HCT116 (cell line): ENCODE measurements around the gene ADGRV1. TPM values are rescaled to one million over a fixed set of nuclear protein-coding genes. Genes with fewer than 3 reads are reported as not detected.

Experiments
- ATAC-seq: fragments of 200-7000 bp; cut with Tn5 transposase; 2 replicates; pipeline ENCODE4 v1.9.1; 2020; ENCODE audit warnings: mild to moderate bottlenecking, moderate library complexity
- BruUV-seq: library from RNA; stranded (reverse); fragments of 400-500 nt; replicated peaks from 2 replicates; lab custom pipeline; 2021; lab: Mats Ljungman, UMichigan
- CTCF ChIA-PET: fragments of 300-600 bp; sonication (Branson Sonifier 250); formaldehyde crosslinking; loops from one replicate; lab custom pipeline; 2021; ENCODE audit warnings: antibody characterized with exemption; lab: Charles Lee
- POLR2A ChIA-PET: fragments of 300-600, 350-600 bp; sonication (Branson Sonifier 250); formaldehyde crosslinking; loops from one replicate; lab custom pipeline; 2021; ENCODE audit warnings: antibody characterized with exemption; lab: Charles Lee
- RAD21 ChIA-PET, 2 experiments: fragments of 300-600 bp; sonication (Branson Sonifier 250); formaldehyde crosslinking; loops; one replicate each; lab custom pipeline; 2023; ENCODE audit warnings: low total read pairs in 2 of 2; ENCODE audit not compliant: uncharacterized antibody in 2 of 2, unreplicated experiment in 2 of 2, low non-redundant PET in 1 of 2; lab: Charles Lee
- DNase-seq: peaks from one replicate; pipeline ENCODE4 v3.0.0-alpha.2; 2010; ENCODE audit warnings: low read depth, low spot score
- H2AFZ ChIP-seq: fragments of 200-600 bp; shearing (Covaris generic), sonication (generic); 2 replicates; pipeline ENCODE4 v1.6.1; 2017; ENCODE audit warnings: low read depth, mixed run types, mixed read lengths, antibody characterized with exemption, low read length; ENCODE audit not compliant: poor library complexity, severe bottlenecking
- H3K27ac ChIP-seq: 2 replicates; pipeline ENCODE4 v1.5.1; 2012; ENCODE audit warnings: low read depth, low read length
- H3K27me3 ChIP-seq: fragments of 200-600 bp; sonication (generic); 2 replicates; pipeline ENCODE4 v1.6.1; 2016; ENCODE audit warnings: mixed run types, low read length, mixed read lengths; ENCODE audit not compliant: insufficient read depth
- H3K36me3 ChIP-seq, 2 experiments: fragments of 200-500 bp in 1 of 2; fragments of 200-600 bp in 1 of 2; sonication (Bioruptor generic) in 1 of 2; sonication (generic) in 1 of 2; 2 replicates each; pipeline versions ENCODE4 v1.5.1 to v1.6.1; 2014 to 2016; ENCODE audit warnings: low read length in 2 of 2, inconsistent platforms in 1 of 2, mixed read lengths in 1 of 2, mixed run types in 1 of 2; ENCODE audit not compliant: insufficient read depth in 2 of 2, control insufficient read depth in 1 of 2
- H3K4me1 ChIP-seq, 2 experiments: fragments of 200-600 bp in 1 of 2; sonication (generic) in 1 of 2; 2 replicates each; pipeline versions ENCODE4 v1.5.1 to v1.6.1; 2012 to 2017; ENCODE audit warnings: low read length in 2 of 2, inconsistent platforms in 1 of 2, mild to moderate bottlenecking in 1 of 2, mixed read lengths in 1 of 2, mixed run types in 1 of 2, moderate library complexity in 1 of 2; ENCODE audit not compliant: insufficient read depth in 2 of 2, control insufficient read depth in 1 of 2
- H3K4me2 ChIP-seq: fragments of 200-600 bp; sonication (generic); 2 replicates; pipeline ENCODE4 v1.6.1; 2017; ENCODE audit warnings: mixed run types, low read length, mixed read lengths
- H3K4me3 ChIP-seq, 2 experiments: fragments of 200-600 bp in 1 of 2; sonication (generic) in 1 of 2; replicated peaks in 1 of 2; 2 replicates each; pipeline ENCODE4 v1.5.1; 2011 to 2016; ENCODE audit warnings: low read length in 2 of 2, control low read depth in 1 of 2, low read depth in 1 of 2, mild to moderate bottlenecking in 1 of 2, mixed read lengths in 1 of 2, mixed run types in 1 of 2
- H3K79me2 ChIP-seq: fragments of 200-600 bp; sonication (generic); 2 replicates; pipeline ENCODE4 v1.6.1; 2017; ENCODE audit warnings: mild to moderate bottlenecking, mixed run types, low read length, moderate library complexity, mixed read lengths; ENCODE audit not compliant: insufficient read depth
- H3K9ac ChIP-seq: fragments of 200-600 bp; sonication (generic); 2 replicates; pipeline ENCODE4 v1.6.1; 2016; ENCODE audit warnings: low read length, mixed read lengths
- H3K9me2 ChIP-seq: fragments of 200-600 bp; sonication (generic), shearing (Covaris generic); 2 replicates; pipeline ENCODE4 v1.6.1; 2017; ENCODE audit warnings: mixed run types, mild to moderate bottlenecking, moderate library complexity; ENCODE audit not compliant: insufficient read depth
- H3K9me3 ChIP-seq, 2 experiments: fragments of 200-500 bp in 1 of 2; fragments of 200-600 bp in 1 of 2; sonication (Bioruptor generic) in 1 of 2; sonication (generic) in 1 of 2; 2 replicates each; pipeline ENCODE4 v1.6.1; 2014 to 2017; ENCODE audit warnings: low read length in 2 of 2, mixed read lengths in 2 of 2, inconsistent platforms in 1 of 2, low read depth in 1 of 2, mild to moderate bottlenecking in 1 of 2, mixed run types in 1 of 2, moderate library complexity in 1 of 2; ENCODE audit not compliant: control insufficient read depth in 1 of 2, insufficient read depth in 1 of 2
- H4K20me1 ChIP-seq: fragments of 200-600 bp; sonication (generic), shearing (Covaris generic); 2 replicates; pipeline ENCODE4 v1.6.1; 2017; ENCODE audit warnings: mixed run types, mild to moderate bottlenecking, moderate library complexity; ENCODE audit not compliant: insufficient read depth
- ATF3 ChIP-seq: IDR thresholded peaks from 2 replicates; pipeline ENCODE4 v1.6.1; 2012
- CBX3 ChIP-seq: IDR thresholded peaks from 2 replicates; pipeline ENCODE4 v1.6.1; 2012; ENCODE audit warnings: low read depth
- CEBPB ChIP-seq: IDR thresholded peaks from 2 replicates; pipeline ENCODE4 v1.6.1; 2012; ENCODE audit warnings: low read depth
- EGR1 ChIP-seq: IDR thresholded peaks from 2 replicates; pipeline ENCODE4 v1.6.1; 2012; ENCODE audit warnings: low read depth
- EZH2 ChIP-seq: fragments of 200-600 bp; sonication (generic); IDR thresholded peaks from 2 replicates; pipeline ENCODE4 v1.6.1; 2017; ENCODE audit warnings: antibody characterized with exemption, mixed run types
- FOSL1 ChIP-seq: IDR thresholded peaks from 2 replicates; pipeline ENCODE4 v1.6.1; 2012; ENCODE audit warnings: low read depth
- JUND ChIP-seq: IDR thresholded peaks from 2 replicates; pipeline ENCODE4 v1.6.1; 2012
- MAX ChIP-seq: IDR thresholded peaks from 2 replicates; pipeline ENCODE4 v1.6.1; 2012
- POLR2A ChIP-seq: IDR thresholded peaks from 2 replicates; pipeline ENCODE4 v1.7.0; 2011; ENCODE audit warnings: borderline replicate concordance; ENCODE audit not compliant: insufficient read depth, insufficient read length; ENCODE audit errors: extremely low read depth
- REST ChIP-seq: IDR thresholded peaks from 2 replicates; pipeline ENCODE4 v1.6.1; 2012; ENCODE audit warnings: low read depth
- SIN3A ChIP-seq: IDR thresholded peaks from 2 replicates; pipeline ENCODE4 v1.6.1; 2012; ENCODE audit warnings: low read depth
- ZBTB33 ChIP-seq: IDR thresholded peaks from 2 replicates; pipeline ENCODE4 v1.6.1; 2011; ENCODE audit warnings: mild to moderate bottlenecking, low read length, moderate library complexity; ENCODE audit not compliant: insufficient replicate concordance; ENCODE audit errors: extremely low read depth
- intact Hi-C: fragments of 100-400 bp; cut with micrococcal nuclease; formaldehyde crosslinking; loops from 2 replicates; pipeline ENCODE4 v1.10.0; 2022
- total RNA-seq: library from RNA; stranded (reverse); gene quantifications from one replicate; pipeline ENCODE4 v1.2.1, GENCODE V29; 2021; ENCODE audit not compliant: unreplicated experiment

ADGRV1 gene
- total RNA-seq, 1 experiment from 2014 or later = 6.0 TPM

GRCh38 chr5:90657030-90657429 lies 98.4 kb downstream of the ADGRV1 start:
- ATAC-seq = no peak
- no peaks in the 10 kb centered on the region for H4K20me1 ChIP-seq

More at GRCh38 chr5:90657030-90657429, 98.4 kb downstream of the ADGRV1 start:
- Histone ChIP-seq H3K9ac (no peak overlapping the region), H3K27me3 (no peaks in the 10 kb centered on the region), H3K36me3 (no peaks in the 10 kb centered on the region), H3K4me2 (no peak overlapping the region), H3K27ac (no peak overlapping the region), H3K9me2 (no peaks in the 10 kb centered on the region), H3K4me1 (no peaks in the 10 kb centered on the region), H3K4me3 (no peak overlapping the region), H2AFZ (no peak overlapping the region), H3K79me2 (no peaks in the 10 kb centered on the region), H3K9me3 (no peaks in the 10 kb centered on the region)
- intact Hi-C loops = no loop called here
- ChIA-PET POLR2A (no interaction called here), CTCF (no interaction called here), RAD21 (no interaction called here)
- DNase-seq = no peak
- no TSS peak for BruUV-seq
- TF ChIP-seq CEBPB (no peak), EGR1 (no peak), MAX (no peak), ATF3 (no peak), POLR2A (no peak), REST (no peak), FOSL1 (no peak), EZH2 (no peak), JUND (no peak), SIN3A (no peak), ZBTB33 (no peak), CBX3 (no peak)
